Kidney (tissue), 14 donors: ENCODE measurements around the gene MCTP2. TPM values are rescaled to one million over a fixed set of nuclear protein-coding genes. Genes with fewer than 3 reads are reported as not detected.

Experiments
- DNase-seq, 5 donors: peaks; one replicate each; pipeline ENCODE4 v3.0.0-alpha.2; 2013 to 2020
- FAIRE-seq: peaks from 2 replicates; lab custom pipeline; 2012; peaks lifted over from hg19 to GRCh38; lab: Jason Lieb, UNC
- H3K27ac ChIP-seq, 2 donors: one replicate each; pipeline ENCODE4 v1.7.0; 2013; ENCODE audit warnings: low read depth in 2 of 2, low read length in 2 of 2, inconsistent platforms in 1 of 2
- H3K27me3 ChIP-seq: one replicate; pipeline ENCODE4 v1.7.1; 2013; ENCODE audit warnings: low read length, inconsistent platforms; ENCODE audit not compliant: control insufficient read depth, insufficient read depth
- H3K36me3 ChIP-seq, 3 donors: one replicate each; pipeline versions ENCODE4 v1.7.0 to v1.7.1; 2013; ENCODE audit warnings: low read length in 3 of 3, control low read depth in 1 of 3, inconsistent platforms in 1 of 3; ENCODE audit not compliant: insufficient read depth in 3 of 3, control insufficient read depth in 2 of 3
- H3K4me1 ChIP-seq, 3 donors: one replicate each; pipeline versions ENCODE4 v1.7.0 to v1.7.1; 2013; ENCODE audit warnings: low read length in 3 of 3, inconsistent platforms in 1 of 3, low read depth in 1 of 3; ENCODE audit not compliant: control insufficient read depth in 2 of 3, insufficient read depth in 2 of 3
- H3K4me3 ChIP-seq, 3 donors: one replicate each; pipeline versions ENCODE4 v1.7.0 to v1.8.1; 2013; ENCODE audit warnings: low read length in 3 of 3, control low read depth in 1 of 3, inconsistent platforms in 1 of 3
- H3K9ac ChIP-seq, 3 donors: one replicate each; pipeline versions ENCODE4 v1.7.0 to v1.7.1; 2013; ENCODE audit warnings: low read length in 3 of 3, control low read depth in 1 of 3, inconsistent platforms in 1 of 3
- H3K9me3 ChIP-seq, 3 donors: one replicate each; pipeline versions ENCODE4 v1.7.0 to v1.7.1; 2013; ENCODE audit warnings: low read length in 3 of 3, control low read depth in 1 of 3, inconsistent platforms in 1 of 3; ENCODE audit not compliant: control insufficient read depth in 2 of 3, insufficient read depth in 1 of 3
- CTCF ChIP-seq: IDR thresholded peaks from 3 replicates; pipeline ENCODE4 v1.5.1; 2012; ENCODE audit warnings: mild to moderate bottlenecking, moderate library complexity, borderline replicate concordance; ENCODE audit not compliant: insufficient read depth; ENCODE audit errors: extremely low read depth
- intact Hi-C: fragments of 100-400 bp; cut with DNase I; formaldehyde crosslinking; loops from one replicate; pipeline ENCODE4 v1.11.1; 2022
- polyA plus RNA-seq: library from polyadenylated mRNA; stranded (reverse); fragments of 350-450 nt; fragmentation: Illumina TruSeq; extraction: RNeasy Lipid Tissue Mini Kit (QIAGEN cat#74804); gene quantifications from one replicate; pipeline ENCODE4 v1.2.3, GENCODE V29; 2014; ENCODE audit warnings: low read depth, low replicate concordance; ENCODE audit not compliant: insufficient read depth
- total RNA-seq: library from RNA; stranded (reverse); fragmentation: NEBNext Ultra II Directional; extraction: Animal tissue kit (Norgen Biotek cat#: 25700); gene quantifications from one replicate; pipeline ENCODE4 v1.2.1, GENCODE V29; 2021
- donor health status: control.
- donor health status: control.
- donor health status: control.
- donor health status: control.
- donor health status: control.
- donor health status: DM: yes; HTN: yes; CAD: no.
- donor health status: Normal renal cell carcinoma (clear cell type).

Gene MCTP2
- total and polyA plus RNA-seq, 2 donors from 2014 or later, result 1.2 to 21.1 TPM

GRCh38 chr15:94306700-94307650 is 75.6 kb downstream of the MCTP2 start:
- Histone ChIP-seq H3K9me3 (no peaks in the 10 kb centered on the region), H3K4me3 (no peak overlapping the region), H3K27ac (no peak overlapping the region), H3K27me3 (no peaks in the 10 kb centered on the region), H3K9ac (no peak overlapping the region), H3K4me1 (no peaks in the 10 kb centered on the region), H3K36me3 (no peaks in the 10 kb centered on the region)
- no peak for TF ChIP-seq CTCF
- FAIRE-seq (no peak), DNase-seq (no peak)
- intact Hi-C loops, result no loop called here

DNA sequence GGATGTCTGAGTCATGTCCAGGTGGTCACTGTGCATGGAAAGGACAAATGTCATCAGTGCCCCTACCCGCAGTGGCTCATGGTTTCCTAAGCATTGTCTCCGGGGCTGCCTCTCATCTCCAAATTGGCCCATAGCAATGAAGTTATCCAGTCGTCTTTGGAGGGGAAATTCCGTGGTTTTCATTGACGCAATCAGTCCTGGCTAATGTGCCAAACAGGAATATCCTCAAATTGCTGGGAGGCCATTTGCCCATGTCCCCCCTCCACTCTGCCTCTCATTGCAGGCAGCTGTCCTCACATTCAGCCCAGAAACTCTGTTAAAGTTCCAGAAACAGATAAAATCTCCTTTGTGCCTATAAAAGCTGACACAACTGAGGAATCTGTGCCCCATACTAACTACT is 81.6 kb downstream of the MCTP2 start:
- Histone ChIP-seq H3K4me1 (no peaks in the 10 kb centered on the region), H3K27ac (no peak overlapping the region), H3K36me3 (no peaks in the 10 kb centered on the region), H3K9ac (no peak overlapping the region), H3K4me3 (no peak overlapping the region), H3K9me3 (no peaks in the 10 kb centered on the region), H3K27me3 (no peaks in the 10 kb centered on the region)
- FAIRE-seq (no peak), DNase-seq (no peak)
- intact Hi-C loops, result no loop called here
- TF ChIP-seq CTCF, result no peak

GRCh38 chr15:94314639-94315038 is 83.3 kb downstream of the MCTP2 start:
- DNase-seq, result no peak
- H3K9ac ChIP-seq, result no peak overlapping the region
- no peak overlapping the region for H3K27ac ChIP-seq
- no peak for TF ChIP-seq CTCF
- H3K4me3 ChIP-seq, result no peak overlapping the region
- H3K4me1 ChIP-seq, result no peaks in the 10 kb centered on the region
- no peaks in the 10 kb centered on the region for H3K27me3 ChIP-seq
- no peaks in the 10 kb centered on the region for H3K36me3 ChIP-seq
- intact Hi-C loops, result no loop called here
- no peak for FAIRE-seq
- no peaks in the 10 kb centered on the region for H3K9me3 ChIP-seq
